GM21381 (cell line): Measurements from ENCODE around the gene EHF.
"Not testable (repeated sequence)": the region's sequence is repeated elsewhere in the genome, so short reads cannot be mapped to it uniquely, and the experiment has no call there.

ENCODE experiments used
- ATAC-seq: cut with Tn5 transposase; IDR thresholded peaks from one replicate; pipeline ENCODE4 v1.9.1; 2021; ENCODE audit warnings: mild to moderate bottlenecking, moderate library complexity; ENCODE audit not compliant: unreplicated experiment

The EHF gene

GRCh38 chr11:34620820-34621792, at the start of gene EHF:
TSS of gene EHF (plus strand) at chr11:34621093. CDS start at chr11:34642631, 21,538 bp downstream.
- no peak for ATAC-seq

- no peak for ATAC-seq
Observed at GRCh38 chr11:34573537-34573936, 47.4 kb upstream of the EHF start.

GRCh38 chr11:34575261-34575660, 45.6 kb upstream of the EHF start:
- ATAC-seq, result no peak

GRCh38 chr11:34575671-34576070, 45.2 kb upstream of the EHF start:
- ATAC-seq, result no peak

- ATAC-seq, result no peak
Observed at GRCh38 chr11:34576331-34576730, 44.6 kb upstream of the EHF start.

- ATAC-seq, result no peak
Observed at GRCh38 chr11:34583818-34584217, 37.1 kb upstream of the EHF start.

GRCh38 chr11:34585304-34585734, 35.6 kb upstream of the EHF start:
- no peak for ATAC-seq

GRCh38 chr11:34585735-34586487, 35.0 kb upstream of the EHF start:
- no peak for ATAC-seq

GRCh38 chr11:34586488-34587281, 34.2 kb upstream of the EHF start:
- ATAC-seq, result no peak

- ATAC-seq, result no peak
Observed at GRCh38 chr11:34587282-34587677, 33.6 kb upstream of the EHF start.

GRCh38 chr11:34588023-34588422, 32.9 kb upstream of the EHF start:
- no peak for ATAC-seq

- ATAC-seq, result no peak
Observed at GRCh38 chr11:34588701-34589100, 32.2 kb upstream of the EHF start.

- not testable (repeated sequence) for ATAC-seq
Observed at GRCh38 chr11:34589177-34589576, 31.7 kb upstream of the EHF start.

GRCh38 chr11:34593085-34593484, 27.8 kb upstream of the EHF start:
- ATAC-seq, result no peak

GRCh38 chr11:34594603-34595002, 26.3 kb upstream of the EHF start:
- ATAC-seq, result no peak

- no peak for ATAC-seq
Observed at GRCh38 chr11:34595391-34595790, 25.5 kb upstream of the EHF start.

GRCh38 chr11:34595960-34596644, 24.8 kb upstream of the EHF start:
- no peak for ATAC-seq

- ATAC-seq, result no peak
Observed at GRCh38 chr11:34599406-34599945, 21.4 kb upstream of the EHF start.

GRCh38 chr11:34600339-34601084, 20.4 kb upstream of the EHF start:
- no peak for ATAC-seq

- ATAC-seq, result no peak
Observed at GRCh38 chr11:34601085-34601444, 19.8 kb upstream of the EHF start.
